GM06990 (cell line): ENCODE results near the gene VPS33B.

Experiments used
- DNase-seq: peaks from one replicate; pipeline ENCODE4 v3.0.0-alpha.2; 2011; ENCODE audit not compliant: insufficient read length; ENCODE audit errors: extremely low read depth
- H3K27me3 ChIP-seq: replicated peaks from 2 replicates; pipeline ENCODE4 v1.6.0; 2011; ENCODE audit warnings: low read length; ENCODE audit not compliant: control insufficient read depth, insufficient read depth
- H3K36me3 ChIP-seq: 2 replicates; pipeline ENCODE4 v1.5.1; 2011; ENCODE audit warnings: low read length; ENCODE audit not compliant: control insufficient read depth, insufficient read depth
- H3K4me3 ChIP-seq: replicated peaks from 2 replicates; pipeline ENCODE4 v1.5.1; 2011; ENCODE audit warnings: low read depth, mild to moderate bottlenecking, control low read depth, low read length
- CTCF ChIP-seq: IDR thresholded peaks from 2 replicates; pipeline ENCODE4 v1.5.1; 2011; ENCODE audit warnings: low read length, control low read depth, mild to moderate bottlenecking, inconsistent platforms; ENCODE audit not compliant: insufficient read depth, poor library complexity, severe bottlenecking

The VPS33B gene

GRCh38 chr15:91067036-91067435, 44.6 kb upstream of the VPS33B start:
- no peak overlapping the region for H3K4me3 ChIP-seq
- no peak for TF ChIP-seq CTCF
- DNase-seq: no peak
- H3K36me3 ChIP-seq: no peaks in the 10 kb centered on the region
- no peaks in the 10 kb centered on the region for H3K27me3 ChIP-seq

GRCh38 chr15:91065505-91065904, 43.1 kb upstream of the VPS33B start:
- Histone ChIP-seq H3K27me3 (no peaks in the 10 kb centered on the region), H3K36me3 (no peaks in the 10 kb centered on the region), H3K4me3 (no peak overlapping the region)
- DNase-seq: no peak
- no peak for TF ChIP-seq CTCF

- DNase-seq: no peak
- no peaks in the 10 kb centered on the region; the same call in 1 of the 2 replicates for H3K27me3 ChIP-seq
- H3K36me3 ChIP-seq: no peaks in the 10 kb centered on the region
- H3K4me3 ChIP-seq: no peak overlapping the region
- TF ChIP-seq CTCF: no peak
These were observed 39.6 kb upstream of the VPS33B start for GRCh38 chr15:91061997-91062396.

- no peaks in the 10 kb centered on the region; the same call in 1 of the 2 replicates for H3K27me3 ChIP-seq
- no peaks in the 10 kb centered on the region for H3K36me3 ChIP-seq
- no peak for TF ChIP-seq CTCF
- no peak for DNase-seq
- no peak overlapping the region for H3K4me3 ChIP-seq
These were observed 38.8 kb upstream of the VPS33B start for GRCh38 chr15:91061230-91061629.

- no peak for DNase-seq
- TF ChIP-seq CTCF: peak; percentile 79
- Histone ChIP-seq H3K36me3 (no peaks in the 10 kb centered on the region), H3K4me3 (no peak overlapping the region), H3K27me3 (no peaks in the 10 kb centered on the region; the same call in none of the 2 replicates)
These were observed 33.3 kb upstream of the VPS33B start for GRCh38 chr15:91055548-91056331.
